Ascending aorta (tissue), 2 donors: ENCODE results near the gene ATF6. TPM values are rescaled to one million over a fixed set of nuclear protein-coding genes. Genes with fewer than 3 reads are reported as not detected.

Source experiments
- DNase-seq, 2 donors: peaks; one replicate each; pipeline ENCODE4 v3.0.0-alpha.2; 2019; ENCODE audit warnings: low spot score in 2 of 2
- H3K27ac ChIP-seq, 2 donors: fragments of 200-600 bp; sonication (generic); one replicate each; pipeline ENCODE4 v1.5.1; 2016 to 2017; ENCODE audit warnings: mild to moderate bottlenecking in 1 of 2
- H3K27me3 ChIP-seq: fragments of 200-600 bp; sonication (generic); one replicate; pipeline ENCODE4 v1.5.1; 2017
- H3K36me3 ChIP-seq, 2 donors: fragments of 200-600 bp; sonication (generic); one replicate each; pipeline ENCODE4 v1.5.1; 2016
- H3K4me1 ChIP-seq, 2 donors: fragments of 200-600 bp; sonication (generic); one replicate each; pipeline ENCODE4 v1.5.1; 2016 to 2017; ENCODE audit warnings: mild to moderate bottlenecking in 1 of 2
- H3K4me3 ChIP-seq, 2 donors: fragments of 200-600 bp; sonication (generic); one replicate each; pipeline ENCODE4 v1.5.1; 2016 to 2017; ENCODE audit warnings: mild to moderate bottlenecking in 1 of 2
- H3K9me3 ChIP-seq, 2 donors: fragments of 200-600 bp; sonication (generic); one replicate each; pipeline ENCODE4 v1.5.1; 2016
- CTCF ChIP-seq, 3 experiments: fragments of 200-600 bp in 2 of 3; fragments of 450-650 bp in 1 of 3; sonication (generic) in 2 of 3; IDR thresholded peaks; one replicate each; pipeline ENCODE4 v1.5.1; 2016 to 2019; ENCODE audit warnings: antibody characterized with exemption in 3 of 3, mild to moderate bottlenecking in 1 of 3, moderate library complexity in 1 of 3
- intact Hi-C: fragments of 100-400 bp; cut with DNase I; formaldehyde crosslinking; loops from one replicate; pipeline ENCODE4 v1.15.1; 2023
- total RNA-seq: library from RNA; depleted of rRNA; stranded (reverse); fragments of >200 nt; gene quantifications from one replicate; pipeline ENCODE4 v1.1.0, GENCODE V29; 2016

The ATF6 gene
- total RNA-seq, 1 donor from 2014 or later = 12.3 TPM

- H3K4me1 ChIP-seq = peaks cover 0 to 13% of the 10 kb centered on the region in 2 donors
- intact Hi-C loops = no loop called here
- no peaks in the 10 kb centered on the region for H3K9me3 ChIP-seq
- H3K27ac ChIP-seq = no peak overlapping the region
- no peaks in the 10 kb centered on the region for H3K36me3 ChIP-seq
- no peaks in the 10 kb centered on the region for H3K27me3 ChIP-seq
- no peak overlapping the region for H3K4me3 ChIP-seq
- TF ChIP-seq CTCF (IDR thresholded peaks at IDR 0.05) = no peak
- no peak for DNase-seq
Observed at GRCh38 chr1:161952607-161953172, 186.6 kb downstream of the ATF6 start.

GRCh38 chr1:161953256-161953920 is 187.3 kb downstream of the ATF6 start:
- DNase-seq = no peak
- peaks cover under 1 to 2% of the 10 kb centered on the region in 2 donors for H3K36me3 ChIP-seq
- peak overlapping the region in 1 of 2 donors; percentile 21 for H3K27ac ChIP-seq
- peaks cover 0 to 13% of the 10 kb centered on the region in 2 donors for H3K4me1 ChIP-seq
- intact Hi-C loops = no loop called here
- no peak overlapping the region for H3K4me3 ChIP-seq
- no peak for TF ChIP-seq CTCF (IDR thresholded peaks at IDR 0.05)
- H3K9me3 ChIP-seq = no peaks in the 10 kb centered on the region
- no peaks in the 10 kb centered on the region for H3K27me3 ChIP-seq

GRCh38 chr1:161954050-161954449 is 187.9 kb downstream of the ATF6 start:
- no peak for TF ChIP-seq CTCF (IDR thresholded peaks at IDR 0.05)
- Histone ChIP-seq H3K4me1 (peaks cover 0 to 13% of the 10 kb centered on the region in 2 donors), H3K27ac (peak overlapping the region in 1 of 2 donors; percentile 21), H3K36me3 (peaks cover 4 to 9% of the 10 kb centered on the region in 2 donors), H3K27me3 (no peaks in the 10 kb centered on the region), H3K4me3 (no peak overlapping the region), H3K9me3 (no peaks in the 10 kb centered on the region)
- no peak for DNase-seq
- intact Hi-C loops = no loop called here

GRCh38 chr1:161954466-161954865 is 188.3 kb downstream of the ATF6 start:
- intact Hi-C loops = no loop called here
- Histone ChIP-seq H3K27ac (peak overlapping the region in 1 of 2 donors; percentile 21), H3K4me3 (no peak overlapping the region), H3K27me3 (no peaks in the 10 kb centered on the region), H3K4me1 (peaks cover 0 to 13% of the 10 kb centered on the region in 2 donors), H3K36me3 (peaks cover 4 to 9% of the 10 kb centered on the region in 2 donors), H3K9me3 (no peaks in the 10 kb centered on the region)
- TF ChIP-seq CTCF (IDR thresholded peaks at IDR 0.05) = no peak
- no peak for DNase-seq

GRCh38 chr1:161955606-161956005 is 189.5 kb downstream of the ATF6 start:
- DNase-seq = no peak
- Histone ChIP-seq H3K4me3 (no peak overlapping the region), H3K9me3 (no peaks in the 10 kb centered on the region), H3K4me1 (peaks cover 0 to 13% of the 10 kb centered on the region in 2 donors), H3K36me3 (peaks cover 7 to 9% of the 10 kb centered on the region in 2 donors), H3K27me3 (no peaks in the 10 kb centered on the region), H3K27ac (no peak overlapping the region)
- TF ChIP-seq CTCF (IDR thresholded peaks at IDR 0.05) = no peak
- intact Hi-C loops = no loop called here
